ENCODE data around the gene MRAS. TPM values are rescaled to one million over a fixed set of nuclear protein-coding genes. Genes with fewer than 3 reads are reported as not detected.

Gene MRAS
- total RNA-seq, 2 experiments from 2014 or later: 0.10 to 0.19 TPM

DNA sequence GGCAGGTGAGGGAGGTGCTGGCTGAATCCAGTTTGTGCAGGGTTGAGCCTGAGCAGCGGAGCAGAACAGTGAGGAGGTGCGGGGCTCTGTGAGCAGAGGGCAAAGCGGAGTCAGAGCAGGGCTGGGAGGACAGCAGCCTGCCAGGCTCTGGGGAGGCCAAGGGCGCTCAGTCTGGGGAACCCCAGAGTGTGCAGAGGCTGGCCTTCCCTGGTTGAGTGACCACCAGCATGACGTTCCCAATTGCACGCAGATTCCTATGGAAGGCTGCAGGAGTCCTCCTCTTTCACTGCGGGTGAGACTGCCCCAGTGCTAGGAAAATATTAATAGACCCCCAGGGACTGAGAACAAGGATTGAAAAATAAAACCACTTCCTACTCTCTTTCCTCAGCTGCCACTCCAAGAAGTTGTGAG is 13.2 kb downstream of the MRAS start:
- intact Hi-C loops (cut with micrococcal nuclease): no loop called here
- no peaks in the 10 kb centered on the region for H3K4me1 Mint-ChIP-seq (ENCODE audit: low read depth)
- H3K9me3 Mint-ChIP-seq: no peaks in the 10 kb centered on the region
- peaks cover 5% of the 10 kb centered on the region for H3K27me3 Mint-ChIP-seq
- POLR2A ChIA-PET: no interaction called here
- no peak for DNase-seq
- H3K27ac Mint-ChIP-seq: no peak overlapping the region
- H3K4me3 Mint-ChIP-seq: no peak overlapping the region
- no peaks in the 10 kb centered on the region for H3K36me3 Mint-ChIP-seq
- CTCF ChIA-PET: interaction anchor here (1.5 kb wide), 1 partner anchor 56 kb away, joined by 3 read pairs; no protein-coding TSS in a partner anchor

GRCh38 chr3:138362538-138362937 is 14.2 kb downstream of the MRAS start:
- Mint-ChIP-seq H3K36me3 (no peaks in the 10 kb centered on the region), H3K4me1 (ENCODE audit: low read depth) (no peaks in the 10 kb centered on the region), H3K4me3 (no peak overlapping the region), H3K9me3 (no peaks in the 10 kb centered on the region), H3K27ac (no peak overlapping the region), H3K27me3 (peaks cover 3% of the 10 kb centered on the region)
- intact Hi-C loops (cut with micrococcal nuclease): no loop called here
- ChIA-PET CTCF (no interaction called here), POLR2A (no interaction called here)
- DNase-seq: no peak

DNA sequence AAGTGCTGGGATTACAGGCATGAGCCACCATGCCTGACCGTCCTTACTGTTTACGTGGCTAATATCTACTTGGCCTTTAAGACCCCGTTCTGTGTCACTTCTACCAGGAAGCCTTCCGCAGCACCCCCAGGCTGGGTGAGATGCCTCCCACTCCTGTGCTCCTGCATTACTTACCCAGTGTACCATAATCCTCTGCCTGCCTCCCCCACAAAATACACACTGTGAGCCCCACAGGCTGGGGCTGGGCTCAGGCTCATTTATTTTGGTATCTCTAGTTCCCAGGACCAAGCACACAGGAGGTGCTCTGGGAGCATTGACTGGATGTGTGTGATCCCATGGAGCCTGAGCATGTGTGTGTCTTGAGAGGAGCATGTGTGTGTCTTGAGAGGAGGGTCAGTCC is 14.9 kb downstream of the MRAS start:
- peaks cover 3% of the 10 kb centered on the region for H3K27me3 Mint-ChIP-seq
- H3K9me3 Mint-ChIP-seq: no peaks in the 10 kb centered on the region
- no peak overlapping the region for H3K27ac Mint-ChIP-seq
- no peak overlapping the region for H3K4me3 Mint-ChIP-seq
- no peaks in the 10 kb centered on the region for H3K36me3 Mint-ChIP-seq
- DNase-seq: no peak
- ChIA-PET CTCF (no interaction called here), POLR2A (no interaction called here)
- intact Hi-C loops (cut with micrococcal nuclease): no loop called here
- no peaks in the 10 kb centered on the region for H3K4me1 Mint-ChIP-seq (ENCODE audit: low read depth)

GRCh38 chr3:138364356-138365252 is 16.2 kb downstream of the MRAS start:
- ChIA-PET CTCF (no interaction called here), POLR2A (interaction anchor here (0.6 kb wide), 1 partner anchor 9 kb away, joined by 4 read pairs; no protein-coding TSS in a partner anchor)
- Mint-ChIP-seq H3K27me3 (peaks cover 6% of the 10 kb centered on the region), H3K36me3 (no peaks in the 10 kb centered on the region), H3K4me3 (no peak overlapping the region), H3K4me1 (ENCODE audit: low read depth) (no peaks in the 10 kb centered on the region), H3K9me3 (no peaks in the 10 kb centered on the region), H3K27ac (no peak overlapping the region)
- intact Hi-C loops (cut with micrococcal nuclease): no loop called here
- no peak for DNase-seq

GRCh38 chr3:138365253-138365555 is 16.8 kb downstream of the MRAS start:
- H3K9me3 Mint-ChIP-seq: no peaks in the 10 kb centered on the region
- DNase-seq: no peak
- H3K36me3 Mint-ChIP-seq: no peaks in the 10 kb centered on the region
- CTCF ChIA-PET: no interaction called here
- POLR2A ChIA-PET: no interaction called here
- H3K27me3 Mint-ChIP-seq: peaks cover 6% of the 10 kb centered on the region
- no peak overlapping the region for H3K4me3 Mint-ChIP-seq
- intact Hi-C loops (cut with micrococcal nuclease): no loop called here
- H3K27ac Mint-ChIP-seq: no peak overlapping the region
- no peaks in the 10 kb centered on the region for H3K4me1 Mint-ChIP-seq (ENCODE audit: low read depth)

DNA sequence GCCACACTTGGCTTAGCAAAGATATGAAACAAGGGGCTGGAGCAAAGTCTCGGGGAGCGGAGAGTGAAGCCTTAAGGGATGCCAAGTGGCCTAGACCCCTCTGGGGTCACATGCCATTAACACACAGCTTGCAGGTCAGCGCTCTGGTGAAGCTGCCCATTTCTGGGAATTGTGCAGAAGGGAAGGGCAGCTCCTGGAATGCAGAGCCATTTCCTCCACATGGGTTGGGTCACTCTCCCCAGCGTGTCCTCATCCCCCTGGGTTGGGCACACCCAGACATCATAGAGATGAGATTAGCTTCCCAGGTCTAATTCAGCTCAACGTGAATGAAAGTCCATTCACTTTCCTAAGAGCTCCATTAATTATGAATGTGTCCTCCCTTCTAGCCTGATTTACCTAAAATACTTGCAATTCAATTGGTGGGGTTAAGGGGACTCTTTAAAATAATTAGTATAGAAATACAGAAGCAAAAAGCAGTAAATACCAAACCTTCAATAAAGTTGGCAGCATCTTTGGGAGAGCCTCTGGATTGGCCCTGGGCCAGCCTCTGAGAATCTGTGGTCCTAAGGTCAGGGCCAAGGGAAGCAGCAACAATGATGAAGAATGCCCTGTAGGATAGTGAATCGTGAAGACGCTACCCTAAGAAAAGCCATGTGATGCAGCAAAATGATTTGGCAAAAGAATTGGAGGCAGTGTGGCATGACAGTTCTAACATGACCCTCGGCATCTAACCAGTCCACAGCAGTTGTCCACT is 17.8 kb downstream of the MRAS start:
- DNase-seq: no peak
- ChIA-PET POLR2A (no interaction called here), CTCF (no interaction called here)
- peaks cover 11% of the 10 kb centered on the region for H3K27me3 Mint-ChIP-seq
- H3K36me3 Mint-ChIP-seq: no peaks in the 10 kb centered on the region
- no peaks in the 10 kb centered on the region for H3K9me3 Mint-ChIP-seq
- H3K4me1 Mint-ChIP-seq (ENCODE audit: low read depth): no peaks in the 10 kb centered on the region
- intact Hi-C loops (cut with micrococcal nuclease): no loop called here
- no peak overlapping the region for H3K4me3 Mint-ChIP-seq
- no peak overlapping the region for H3K27ac Mint-ChIP-seq

DNA sequence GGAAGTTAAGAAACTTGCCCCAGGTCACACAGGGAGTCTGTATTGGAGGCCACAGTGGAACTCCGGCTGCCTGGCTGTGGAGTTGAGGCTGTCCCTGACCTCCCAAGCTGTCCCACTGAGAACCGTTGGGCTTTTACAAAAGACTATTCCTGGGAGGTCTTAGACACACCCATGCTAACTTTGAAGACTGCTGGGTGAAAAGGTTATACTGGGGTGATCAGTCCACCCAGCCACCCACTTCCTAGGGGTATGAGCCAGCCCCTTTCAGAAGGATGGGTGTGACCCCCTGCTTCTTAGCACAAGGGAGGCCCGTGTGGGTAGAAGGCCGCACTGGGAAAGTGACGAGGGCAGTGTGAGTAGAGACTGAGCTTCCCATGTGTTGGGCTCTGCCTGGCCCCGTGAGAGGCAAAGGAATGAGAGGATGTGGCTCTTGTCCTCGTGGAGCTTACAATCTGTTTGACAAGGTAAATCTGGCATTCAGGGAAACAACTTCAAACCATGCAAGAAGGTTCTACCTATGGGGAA is 19.0 kb downstream of the MRAS start:
- Mint-ChIP-seq H3K9me3 (no peaks in the 10 kb centered on the region), H3K4me3 (no peak overlapping the region), H3K27ac (no peak overlapping the region), H3K36me3 (no peaks in the 10 kb centered on the region), H3K4me1 (ENCODE audit: low read depth) (peaks cover 8% of the 10 kb centered on the region), H3K27me3 (peaks cover 11% of the 10 kb centered on the region)
- CTCF ChIA-PET: no interaction called here
- DNase-seq: no peak
- intact Hi-C loops (cut with micrococcal nuclease): no loop called here
- POLR2A ChIA-PET: no interaction called here

GRCh38 chr3:138367911-138368310 is 19.5 kb downstream of the MRAS start:
- no peak for DNase-seq
- Mint-ChIP-seq H3K36me3 (no peaks in the 10 kb centered on the region), H3K27me3 (peaks cover 11% of the 10 kb centered on the region), H3K27ac (no peak overlapping the region), H3K4me1 (ENCODE audit: low read depth) (peaks cover 8% of the 10 kb centered on the region), H3K9me3 (no peaks in the 10 kb centered on the region), H3K4me3 (no peak overlapping the region)
- POLR2A ChIA-PET: no interaction called here
- intact Hi-C loops (cut with micrococcal nuclease): no loop called here
- CTCF ChIA-PET: no interaction called here

DNA sequence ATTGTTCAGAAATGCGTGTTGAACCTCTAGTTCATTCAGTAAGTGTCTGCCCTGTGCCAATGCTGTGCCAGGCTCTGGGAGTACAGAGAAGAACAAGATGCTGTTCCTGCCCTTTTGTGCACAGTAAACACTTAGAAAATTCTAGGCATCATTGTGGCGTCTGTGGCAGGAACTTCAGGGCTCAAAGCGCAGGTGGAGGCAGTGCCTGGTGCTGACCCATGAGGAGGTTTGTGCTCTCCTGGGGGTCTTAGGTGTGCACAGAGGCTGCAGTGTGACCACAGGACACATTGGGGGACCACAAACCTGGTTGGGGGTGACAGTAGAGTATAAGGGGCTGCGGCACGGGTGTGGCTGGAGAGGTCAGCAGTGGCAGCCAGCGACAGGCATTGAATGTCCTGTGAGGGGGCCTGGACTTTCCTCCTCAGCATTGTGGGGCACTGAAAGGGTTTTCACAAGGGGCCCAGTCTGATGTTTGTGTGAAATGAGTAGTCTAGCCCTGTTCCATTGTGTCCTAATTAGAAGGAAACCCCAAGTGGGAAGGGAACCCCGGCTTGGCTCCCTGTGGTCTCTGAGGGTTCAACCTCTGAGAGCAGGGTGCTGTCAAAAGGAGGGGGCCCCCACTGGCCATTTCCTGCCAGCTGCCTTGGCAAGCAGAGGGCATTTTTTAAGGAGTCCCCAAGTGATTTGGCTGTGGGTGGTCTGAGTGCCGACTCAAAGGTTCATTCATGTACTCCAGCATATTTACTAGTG is 20.9 kb downstream of the MRAS start:
- Mint-ChIP-seq H3K27ac (no peak overlapping the region), H3K4me1 (ENCODE audit: low read depth) (peaks cover 8% of the 10 kb centered on the region), H3K27me3 (peaks cover 11% of the 10 kb centered on the region), H3K9me3 (no peaks in the 10 kb centered on the region), H3K4me3 (no peak overlapping the region), H3K36me3 (no peaks in the 10 kb centered on the region)
- DNase-seq: no peak
- intact Hi-C loops (cut with micrococcal nuclease): no loop called here
- ChIA-PET POLR2A (no interaction called here), CTCF (no interaction called here)

- POLR2A ChIA-PET: no interaction called here
- CTCF ChIA-PET: interaction anchor here (0.6 to 1.7 kb wide), 2 partner anchors 48 to 59 kb away, joined by 3 to 7 read pairs; no protein-coding TSS in a partner anchor
- H3K4me1 Mint-ChIP-seq (ENCODE audit: low read depth): peaks cover 8% of the 10 kb centered on the region
- peaks cover 7% of the 10 kb centered on the region for H3K27me3 Mint-ChIP-seq
- H3K36me3 Mint-ChIP-seq: no peaks in the 10 kb centered on the region
- no peaks in the 10 kb centered on the region for H3K9me3 Mint-ChIP-seq
- intact Hi-C loops (cut with micrococcal nuclease): no loop called here
- no peak for DNase-seq
- H3K27ac Mint-ChIP-seq: no peak overlapping the region
- no peak overlapping the region for H3K4me3 Mint-ChIP-seq
Measured at GRCh38 chr3:138370321-138370720, 21.9 kb downstream of the MRAS start.

GRCh38 chr3:138371070-138371965 is 22.9 kb downstream of the MRAS start:
- H3K36me3 Mint-ChIP-seq: no peaks in the 10 kb centered on the region
- no peak overlapping the region for H3K27ac Mint-ChIP-seq
- intact Hi-C loops (cut with micrococcal nuclease): no loop called here
- no peaks in the 10 kb centered on the region for H3K9me3 Mint-ChIP-seq
- CTCF ChIA-PET: interaction anchor here (1.7 kb wide), 1 partner anchor 47 kb away, joined by 7 read pairs; no protein-coding TSS in a partner anchor
- no peak overlapping the region for H3K4me3 Mint-ChIP-seq
- peak; percentile 40 for DNase-seq
- POLR2A ChIA-PET: no interaction called here
- H3K27me3 Mint-ChIP-seq: peaks cover 7% of the 10 kb centered on the region
- H3K4me1 Mint-ChIP-seq (ENCODE audit: low read depth): peaks cover 8% of the 10 kb centered on the region
